Muscle of leg (tissue), 11 donors: ENCODE data around the gene WRAP73. TPM values are rescaled to one million over a fixed set of nuclear protein-coding genes. Genes with fewer than 3 reads are reported as not detected.

Experiments used
- DNase-seq: peaks from one replicate; pipeline ENCODE4 v3.0.0; 2013
- H3K27ac ChIP-seq: one replicate; pipeline ENCODE4 v1.5.1; 2013; ENCODE audit warnings: mild to moderate bottlenecking, low read length, control low read depth
- H3K27me3 ChIP-seq: one replicate; pipeline ENCODE4 v1.6.1; 2013; ENCODE audit warnings: low read length; ENCODE audit not compliant: control insufficient read depth, insufficient read depth
- H3K36me3 ChIP-seq: one replicate; pipeline ENCODE4 v1.6.1; 2013; ENCODE audit warnings: low read length; ENCODE audit not compliant: control insufficient read depth, insufficient read depth
- H3K4me1 ChIP-seq: one replicate; pipeline ENCODE4 v1.6.1; 2013; ENCODE audit warnings: low read length; ENCODE audit not compliant: control insufficient read depth, insufficient read depth
- H3K4me3 ChIP-seq: one replicate; pipeline ENCODE4 v1.5.1; 2013; ENCODE audit warnings: low read length, control low read depth
- H3K9me3 ChIP-seq: replicated peaks from 2 replicates; pipeline ENCODE4 v1.6.1; 2013; ENCODE audit warnings: low read depth, low read length; ENCODE audit not compliant: control insufficient read depth
- WGBS: methylation state at CpG from one replicate; pipeline ENCODE4 v1.1.5; 2013; ENCODE audit warnings: missing lambda C conversion rate; ENCODE audit not compliant: insufficient coverage; 5-methylcytosine and 5-hydroxymethylcytosine counted together
- polyA plus RNA-seq, 8 donors: library from polyadenylated mRNA; unstranded; fragments of 120-200 nt; gene quantifications; one replicate each; pipeline versions ENCODE4 v1.2.1 to v1.2.3, GENCODE V29; 2013; ENCODE audit warnings: inconsistent platforms in 1 of 8, low replicate concordance in 1 of 8; ENCODE audit not compliant: insufficient read length in 8 of 8, insufficient read depth in 1 of 8
- total RNA-seq: library from RNA; stranded (reverse); fragments of 120-200 nt; gene quantifications from one replicate; pipeline ENCODE4 v1.2.4, GENCODE V29; 2013

WRAP73 gene
- total and polyA plus RNA-seq, 9 donors, result 8.5 to 13.4 (median 11.6) TPM

DNA sequence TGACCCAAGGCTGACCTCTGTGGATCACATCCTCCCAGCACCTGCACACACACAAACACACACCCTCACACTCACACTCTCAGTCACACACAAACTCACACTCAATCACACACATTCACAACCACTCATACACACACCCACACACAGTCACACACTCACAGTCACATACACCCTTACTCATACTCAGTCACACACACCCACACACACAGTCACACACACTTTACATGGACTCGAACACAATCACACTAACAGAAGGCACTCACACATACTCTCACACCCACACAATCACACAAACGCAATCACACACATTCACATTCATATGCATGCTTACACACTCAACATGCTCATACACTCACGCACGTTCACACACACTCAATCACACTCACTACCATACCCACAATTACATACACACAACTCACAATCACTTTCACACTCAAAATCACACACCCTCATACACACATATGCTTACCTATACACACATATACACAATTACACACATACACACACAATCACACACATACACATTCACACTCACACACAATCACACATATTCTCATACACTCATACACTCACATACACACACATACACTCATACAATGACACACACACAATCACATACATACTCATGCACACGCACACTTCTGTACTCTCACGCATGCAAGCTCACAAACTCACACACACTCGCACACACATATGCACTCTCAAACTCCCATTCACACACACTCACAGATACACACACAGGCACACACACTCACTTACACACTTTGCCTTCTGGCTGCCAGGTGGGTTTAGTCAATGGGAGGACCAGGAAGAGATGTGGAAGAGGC is 44.7 kb downstream of the WRAP73 start:
- Histone ChIP-seq H3K27me3 (no peaks in the 10 kb centered on the region), H3K27ac (no peak overlapping the region), H3K36me3 (no peaks in the 10 kb centered on the region), H3K9me3 (no peaks in the 10 kb centered on the region), H3K4me3 (no peak overlapping the region), H3K4me1 (peaks cover 26% of the 10 kb centered on the region)
- WGBS, result 94% methylated on average over 6 of the region's 7 CpGs
- no peak for DNase-seq

DNA sequence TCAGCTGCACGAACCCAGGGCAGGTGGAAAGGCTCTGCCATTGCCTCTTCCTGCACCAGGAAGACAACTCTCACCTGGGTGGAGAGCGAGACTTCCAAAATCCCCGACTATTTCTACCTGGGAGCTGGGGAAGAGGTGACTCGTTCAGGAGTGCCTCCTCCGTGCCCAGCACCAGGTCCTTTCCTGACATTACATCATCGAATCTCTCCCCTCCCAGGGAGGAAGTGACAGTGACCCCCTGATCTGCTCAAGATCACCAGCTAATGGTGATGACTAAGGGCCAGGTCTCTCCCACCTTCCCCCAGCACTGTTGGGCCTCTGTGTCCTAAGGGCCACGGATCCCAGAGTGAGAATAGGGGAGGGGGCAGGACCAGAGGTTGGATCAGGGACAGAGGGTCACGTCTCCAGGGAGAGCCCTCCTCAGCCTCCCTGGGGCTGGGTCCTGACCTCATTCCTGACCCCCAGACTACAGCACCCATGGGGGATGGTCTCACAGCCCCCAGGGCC is 45.4 kb downstream of the WRAP73 start:
- no peaks in the 10 kb centered on the region for H3K36me3 ChIP-seq
- WGBS, result 100% methylated on average over 1 of the region's 8 CpGs
- no peak overlapping the region for H3K4me3 ChIP-seq
- no peak overlapping the region for H3K27ac ChIP-seq
- DNase-seq, result no peak
- no peaks in the 10 kb centered on the region for H3K9me3 ChIP-seq
- peaks cover 24% of the 10 kb centered on the region for H3K4me1 ChIP-seq
- H3K27me3 ChIP-seq, result no peaks in the 10 kb centered on the region

DNA sequence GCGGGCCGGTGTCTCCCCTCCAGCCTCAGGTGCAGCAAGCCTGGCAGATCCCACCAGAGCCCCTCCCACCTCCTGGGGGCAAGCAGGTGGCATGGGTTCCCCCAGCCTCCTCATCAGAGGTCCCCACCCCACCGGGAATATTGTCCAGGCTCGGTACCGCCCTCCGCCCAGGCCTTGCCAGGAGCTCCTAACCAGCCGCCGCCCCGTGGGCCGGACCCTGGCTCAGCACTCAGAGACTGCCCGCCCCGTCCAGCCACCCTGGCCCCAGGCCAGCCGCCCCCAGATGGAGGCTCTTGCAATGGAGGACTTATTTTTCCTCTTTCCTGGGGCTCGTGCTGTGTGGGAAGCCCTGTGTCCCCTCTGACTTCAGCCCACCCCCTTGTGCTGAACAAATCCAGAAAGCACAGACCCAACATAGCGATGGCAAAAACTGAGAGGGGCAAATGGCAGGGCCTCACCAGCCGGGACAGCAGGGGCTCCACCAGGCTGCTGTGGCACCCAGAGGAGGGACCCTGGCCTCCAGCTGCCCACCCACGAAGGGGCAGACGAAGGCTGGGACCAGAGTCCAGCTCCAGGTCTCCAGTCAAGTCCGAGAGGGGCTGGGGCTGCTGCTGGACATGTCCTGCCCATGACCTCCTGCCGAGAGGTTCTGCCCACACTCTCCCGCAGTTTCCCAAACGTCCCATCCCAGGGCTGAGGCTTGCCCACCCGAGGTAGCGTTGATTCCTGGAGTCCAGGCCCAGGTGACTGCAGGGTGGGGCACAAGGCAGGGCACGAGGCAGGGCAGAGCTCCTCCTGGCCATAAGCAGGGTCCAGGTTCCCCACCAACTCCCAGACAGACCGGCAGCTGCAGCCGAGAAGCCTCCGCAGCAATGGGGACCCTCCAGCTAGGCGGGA is 46.1 kb downstream of the WRAP73 start:
- H3K27ac ChIP-seq, result no peak overlapping the region
- H3K9me3 ChIP-seq, result no peaks in the 10 kb centered on the region
- DNase-seq, result no peak
- 76% methylated on average over 27 of the region's 29 CpGs for WGBS
- no peak overlapping the region for H3K4me3 ChIP-seq
- H3K4me1 ChIP-seq, result peaks cover 24% of the 10 kb centered on the region
- no peaks in the 10 kb centered on the region for H3K36me3 ChIP-seq
- H3K27me3 ChIP-seq, result no peaks in the 10 kb centered on the region

DNA sequence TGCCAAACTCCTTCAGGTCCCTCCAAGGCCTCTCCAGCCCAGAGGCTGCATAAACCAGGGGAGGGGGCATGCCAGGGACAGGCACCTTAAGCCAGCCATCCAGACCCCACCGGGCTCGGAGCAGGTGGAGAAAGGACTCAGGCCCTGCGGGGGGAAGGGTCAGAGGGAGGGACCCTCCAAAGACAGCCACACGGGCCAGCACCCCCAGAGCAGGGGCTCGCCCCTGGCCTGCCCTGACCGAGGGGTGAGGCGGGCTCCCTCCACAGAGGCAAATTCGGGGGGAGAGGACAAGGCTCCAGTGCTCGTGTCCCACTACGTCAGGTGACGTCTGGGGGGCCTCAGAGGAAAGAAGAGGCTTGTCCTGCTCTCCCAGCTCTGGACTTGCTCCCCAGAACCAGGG is 46.7 kb downstream of the WRAP73 start:
- no peaks in the 10 kb centered on the region for H3K36me3 ChIP-seq
- no peak overlapping the region for H3K4me3 ChIP-seq
- WGBS, result 85% methylated on average over 10 of the region's 11 CpGs
- no peak overlapping the region for H3K27ac ChIP-seq
- no peaks in the 10 kb centered on the region for H3K9me3 ChIP-seq
- peaks cover 25% of the 10 kb centered on the region for H3K4me1 ChIP-seq
- no peaks in the 10 kb centered on the region for H3K27me3 ChIP-seq
- no peak for DNase-seq

DNA sequence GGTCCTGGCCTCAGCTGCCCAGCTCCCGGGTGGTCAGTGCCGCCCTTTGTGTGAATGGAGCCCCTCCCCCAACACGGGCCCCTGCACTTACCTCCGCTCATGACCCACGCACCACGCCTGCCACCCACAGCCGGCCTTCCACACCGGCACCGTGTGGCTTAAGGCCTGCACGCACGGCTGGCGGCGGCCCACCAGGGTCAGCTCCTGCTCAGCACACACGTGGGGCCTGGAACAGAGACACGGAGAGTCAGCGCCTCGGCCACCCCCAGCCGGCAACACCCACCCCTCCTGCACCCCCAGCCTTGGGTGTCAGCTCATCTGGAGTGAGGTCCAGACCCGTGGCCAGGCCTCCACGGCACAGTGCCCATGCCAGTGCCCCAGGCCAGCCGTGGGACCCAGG is 47.5 kb downstream of the WRAP73 start:
- Histone ChIP-seq H3K9me3 (no peaks in the 10 kb centered on the region), H3K4me1 (peaks cover 26% of the 10 kb centered on the region), H3K4me3 (no peak overlapping the region), H3K27me3 (no peaks in the 10 kb centered on the region), H3K27ac (no peak overlapping the region), H3K36me3 (no peaks in the 10 kb centered on the region)
- DNase-seq, result no peak
- 88% methylated on average over 21 of the region's 21 CpGs for WGBS

DNA sequence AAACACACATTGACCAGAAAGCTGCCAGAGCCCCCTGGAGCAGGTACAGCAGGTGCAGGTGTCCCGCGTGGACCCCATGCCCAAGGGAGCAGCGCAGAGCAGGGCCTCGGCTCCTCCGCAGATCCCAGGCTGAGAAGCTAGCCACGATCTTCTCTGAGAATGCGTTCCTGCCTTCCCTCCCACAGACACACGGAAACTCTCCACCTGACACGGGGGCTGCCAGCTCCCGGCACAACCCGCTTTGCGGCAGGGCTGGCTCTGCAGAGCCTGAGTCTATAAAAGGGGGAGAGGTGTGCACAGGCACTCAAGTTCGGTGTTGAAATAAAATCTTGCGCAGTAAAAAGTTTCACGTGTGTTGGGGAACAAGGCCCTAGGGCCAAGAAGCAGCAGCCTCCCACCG is 48.2 kb downstream of the WRAP73 start:
- 65% methylated on average over 9 of the region's 16 CpGs for WGBS
- no peaks in the 10 kb centered on the region for H3K36me3 ChIP-seq
- peaks cover 32% of the 10 kb centered on the region for H3K4me1 ChIP-seq
- H3K27ac ChIP-seq, result no peak overlapping the region
- H3K27me3 ChIP-seq, result no peaks in the 10 kb centered on the region
- H3K4me3 ChIP-seq, result no peak overlapping the region
- DNase-seq, result no peak
- H3K9me3 ChIP-seq, result no peaks in the 10 kb centered on the region

DNA sequence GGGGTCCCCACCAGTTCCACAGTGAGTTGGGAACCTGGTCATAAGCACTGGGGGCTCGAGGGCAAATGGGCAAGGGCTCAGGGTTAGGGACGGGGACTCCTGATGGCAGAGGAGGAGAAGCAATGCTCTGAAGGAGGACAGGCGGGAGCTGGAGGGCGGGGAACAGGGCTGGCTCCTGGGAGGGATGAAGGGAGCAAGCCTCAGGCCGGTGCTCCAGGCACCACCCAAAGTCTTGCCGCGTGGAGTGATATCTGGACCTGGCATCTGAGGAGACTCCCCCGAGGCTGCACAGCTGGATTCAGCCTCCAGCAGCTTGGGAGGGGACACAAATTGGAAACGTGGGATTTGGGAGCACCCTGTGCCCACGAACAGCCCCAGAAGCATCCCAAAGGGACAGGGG is 49.5 kb downstream of the WRAP73 start:
- Histone ChIP-seq H3K36me3 (no peaks in the 10 kb centered on the region), H3K9me3 (no peaks in the 10 kb centered on the region), H3K27me3 (no peaks in the 10 kb centered on the region), H3K4me1 (peaks cover 33% of the 10 kb centered on the region), H3K27ac (no peak overlapping the region), H3K4me3 (no peak overlapping the region)
- no peak for DNase-seq
- WGBS, result 76% methylated on average over 10 of the region's 10 CpGs

DNA sequence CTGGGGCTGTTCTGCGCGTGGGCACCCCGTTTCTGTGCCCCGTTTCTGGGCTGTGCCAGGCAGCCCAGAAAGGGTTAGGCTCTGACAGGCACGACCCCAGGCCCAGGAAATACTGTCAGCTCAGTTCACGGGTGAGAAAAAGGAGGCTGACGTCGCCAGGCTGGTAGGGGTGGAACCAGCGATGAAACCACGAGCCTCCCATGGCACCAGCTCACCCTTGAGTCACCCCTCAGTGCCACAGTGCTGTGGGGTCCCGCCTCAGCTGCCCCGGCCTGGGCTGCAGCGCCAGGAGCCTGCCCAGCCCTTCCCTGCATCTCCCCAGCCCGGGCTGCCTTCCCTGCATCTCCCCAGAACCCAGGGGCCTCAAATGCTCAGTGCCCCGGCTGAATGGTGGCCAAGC is 50.1 kb downstream of the WRAP73 start:
- 77% methylated on average over 12 of the region's 15 CpGs for WGBS
- peaks cover 33% of the 10 kb centered on the region for H3K4me1 ChIP-seq
- no peak overlapping the region for H3K4me3 ChIP-seq
- no peaks in the 10 kb centered on the region for H3K9me3 ChIP-seq
- no peaks in the 10 kb centered on the region for H3K27me3 ChIP-seq
- H3K36me3 ChIP-seq, result no peaks in the 10 kb centered on the region
- DNase-seq, result no peak
- no peak overlapping the region for H3K27ac ChIP-seq

DNA sequence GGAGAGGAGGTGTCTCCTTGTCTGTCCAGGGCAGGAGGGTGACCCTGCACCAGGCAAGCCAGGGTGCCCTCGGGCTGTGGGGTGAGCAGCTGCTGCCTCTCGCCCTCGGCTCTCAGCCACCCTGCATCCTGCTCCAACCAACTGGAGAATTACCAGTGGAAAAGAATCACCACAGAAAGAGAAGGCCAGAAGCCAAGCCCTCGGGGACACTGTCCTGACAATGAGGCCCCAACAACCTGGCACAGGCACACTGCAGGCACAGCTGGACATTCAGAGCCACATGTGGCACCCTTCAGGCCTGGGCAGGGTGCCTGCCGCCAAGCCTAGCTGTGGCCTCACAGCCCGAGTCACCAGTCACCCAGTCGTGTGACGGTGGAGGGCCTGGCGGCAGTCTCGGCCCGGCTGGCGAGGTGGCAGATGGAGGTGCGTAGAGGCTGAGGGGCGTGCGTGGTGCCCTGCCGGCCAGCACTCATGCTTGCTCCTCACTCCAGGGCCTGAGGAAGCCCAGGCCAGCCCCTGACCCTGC is 50.6 kb downstream of the WRAP73 start:
- H3K36me3 ChIP-seq, result no peaks in the 10 kb centered on the region
- H3K27ac ChIP-seq, result no peak overlapping the region
- no peak overlapping the region for H3K4me3 ChIP-seq
- DNase-seq, result no peak
- no peaks in the 10 kb centered on the region for H3K9me3 ChIP-seq
- H3K27me3 ChIP-seq, result no peaks in the 10 kb centered on the region
- 76% methylated on average over 13 of the region's 16 CpGs for WGBS
- peaks cover 38% of the 10 kb centered on the region for H3K4me1 ChIP-seq
